HG03571 (cell line): ENCODE results near the gene ADGRG3.

ENCODE experiments used
- ATAC-seq: cut with Tn5 transposase; IDR thresholded peaks from one replicate; pipeline ENCODE4 v1.9.1; 2021; ENCODE audit not compliant: unreplicated experiment

The ADGRG3 gene

GRCh38 chr16:57679016-57679415 is 10.9 kb downstream of the ADGRG3 start:
- no peak for ATAC-seq

GRCh38 chr16:57679767-57680482 is 11.8 kb downstream of the ADGRG3 start:
- no peak for ATAC-seq

- ATAC-seq, result no peak
Observed at GRCh38 chr16:57680842-57681375, 12.8 kb downstream of the ADGRG3 start.

- no peak for ATAC-seq
Observed at GRCh38 chr16:57681950-57682728, 14.0 kb downstream of the ADGRG3 start.

- no peak for ATAC-seq
Observed at GRCh38 chr16:57682809-57683635, 14.9 kb downstream of the ADGRG3 start.

- no peak for ATAC-seq
Observed at GRCh38 chr16:57683636-57684545, 15.8 kb downstream of the ADGRG3 start.

- ATAC-seq, result no peak
Observed at GRCh38 chr16:57684626-57685358, 16.7 kb downstream of the ADGRG3 start.

GRCh38 chr16:57685633-57686032 is 17.5 kb downstream of the ADGRG3 start:
- no peak for ATAC-seq

- ATAC-seq, result no peak
Observed at GRCh38 chr16:57686577-57686976, 18.5 kb downstream of the ADGRG3 start.

- no peak for ATAC-seq
Observed at GRCh38 chr16:57687363-57687929, 19.3 kb downstream of the ADGRG3 start.

GRCh38 chr16:57688487-57688986 is 20.4 kb downstream of the ADGRG3 start:
- no peak for ATAC-seq

- no peak for ATAC-seq
Observed at GRCh38 chr16:57688987-57689761, 21.1 kb downstream of the ADGRG3 start.

- no peak for ATAC-seq
Observed at GRCh38 chr16:57689762-57690558, 21.9 kb downstream of the ADGRG3 start.

- ATAC-seq, result no peak
Observed at GRCh38 chr16:57690782-57691471, 22.8 kb downstream of the ADGRG3 start.

GRCh38 chr16:57692636-57693035 is 24.5 kb downstream of the ADGRG3 start:
- ATAC-seq, result no peak

- ATAC-seq, result no peak
Observed at GRCh38 chr16:57693550-57693949, 25.4 kb downstream of the ADGRG3 start.

GRCh38 chr16:57694231-57694724 is 26.2 kb downstream of the ADGRG3 start:
- ATAC-seq, result no peak
